ENCODE data around the gene TIMM44. TPM values are rescaled to one million over a fixed set of nuclear protein-coding genes. Genes with fewer than 3 reads are reported as not detected.

Gene TIMM44
- polyA plus RNA-seq, 3 donors, result 9.5 to 33.2 (median 10.4) TPM

DNA sequence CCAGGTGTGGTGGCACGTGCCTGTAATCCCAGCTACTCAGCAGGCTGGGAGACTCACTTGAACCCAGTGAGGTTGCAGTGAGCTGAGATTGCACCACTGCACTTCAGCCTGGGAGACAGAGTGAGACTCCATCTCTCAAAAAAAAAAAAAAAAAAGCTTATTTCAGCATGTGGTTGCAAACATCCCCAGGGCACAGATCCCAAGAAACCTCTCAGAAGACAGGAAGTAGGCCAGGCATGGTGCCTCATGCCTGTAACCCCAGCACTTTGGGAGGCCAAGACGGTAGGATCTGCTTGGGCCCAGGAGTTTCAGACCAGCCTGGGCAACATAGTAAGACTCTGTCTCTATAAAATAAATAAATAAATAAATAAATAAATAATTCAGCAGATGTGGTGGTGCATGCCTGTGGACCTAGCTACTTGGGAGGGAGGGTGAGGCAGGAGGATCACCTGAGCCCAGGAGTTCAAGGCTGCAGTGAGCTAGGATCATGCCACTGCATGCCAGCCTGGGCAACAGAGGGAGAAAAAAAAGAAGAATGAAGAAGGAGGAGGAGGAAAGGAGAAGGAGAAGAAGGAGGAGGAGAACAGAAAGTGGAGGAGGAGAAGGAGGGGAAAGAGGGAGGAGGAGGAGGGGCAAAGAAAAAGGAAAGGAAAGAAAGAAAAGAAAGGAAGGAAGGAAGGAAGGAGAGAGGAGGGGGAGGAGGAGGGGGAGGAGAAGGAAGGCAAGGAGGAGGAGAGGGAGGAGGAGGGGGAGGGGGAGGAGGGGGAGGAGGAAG lies 59.5 kb downstream of the TIMM44 start:
- no peak overlapping the region for H3K4me3 ChIP-seq (replicated peaks in 1 of 3; ENCODE audit: low read depth in 2 of 3, low read length in 3 of 3)
- Mint-ChIP-seq H3K4me1 (peaks cover 7% of the 10 kb centered on the region), H3K9me3 (peaks cover 2 to 14% (median 6%) of the 10 kb centered on the region in 7 donors), H3K27ac (no peak overlapping the region), H3K36me3 (peaks cover 0 to 3% of the 10 kb centered on the region in 2 donors), H3K4me3 (peak overlapping the region in 1 of 2 donors; percentile 41), H3K27me3 (ENCODE audit: low read depth in 3 of 3) (peaks cover 22 to 36% (median 35%) of the 10 kb centered on the region in 3 donors)
- intact Hi-C loops (cut with micrococcal nuclease), result no loop called here
- WGBS (ENCODE audit: insufficient coverage), result no CpG with 5 or more reads among the region's 2 CpGs
- no peak overlapping the region for H3K4me2 ChIP-seq (replicated peaks; ENCODE audit: extremely low read depth, low read length, poor library complexity, severe bottlenecking)
- H3K27me3 ChIP-seq (ENCODE audit: control insufficient read depth in 2 of 2, insufficient read depth in 2 of 2, low read length in 2 of 2), result peaks cover 8 to 19% of the 10 kb centered on the region in 2 donors
- H3K36me3 ChIP-seq (replicated peaks in 1 of 2; ENCODE audit: control insufficient read depth in 1 of 2, insufficient read depth in 2 of 2, low read length in 2 of 2), result no peaks in the 10 kb centered on the region
- H3K9me3 ChIP-seq (replicated peaks in 1 of 2; ENCODE audit: control insufficient read depth in 1 of 2, insufficient read depth in 1 of 2, low read length in 2 of 2), result peaks cover 0 to 3% of the 10 kb centered on the region in 2 donors
- H4K20me1 ChIP-seq (ENCODE audit: insufficient read depth, low read length), result no peaks in the 10 kb centered on the region
- H3K27ac ChIP-seq (ENCODE audit: low read depth in 1 of 2, low read length in 2 of 2), result no peak overlapping the region
- TF ChIP-seq, protein P1, sequence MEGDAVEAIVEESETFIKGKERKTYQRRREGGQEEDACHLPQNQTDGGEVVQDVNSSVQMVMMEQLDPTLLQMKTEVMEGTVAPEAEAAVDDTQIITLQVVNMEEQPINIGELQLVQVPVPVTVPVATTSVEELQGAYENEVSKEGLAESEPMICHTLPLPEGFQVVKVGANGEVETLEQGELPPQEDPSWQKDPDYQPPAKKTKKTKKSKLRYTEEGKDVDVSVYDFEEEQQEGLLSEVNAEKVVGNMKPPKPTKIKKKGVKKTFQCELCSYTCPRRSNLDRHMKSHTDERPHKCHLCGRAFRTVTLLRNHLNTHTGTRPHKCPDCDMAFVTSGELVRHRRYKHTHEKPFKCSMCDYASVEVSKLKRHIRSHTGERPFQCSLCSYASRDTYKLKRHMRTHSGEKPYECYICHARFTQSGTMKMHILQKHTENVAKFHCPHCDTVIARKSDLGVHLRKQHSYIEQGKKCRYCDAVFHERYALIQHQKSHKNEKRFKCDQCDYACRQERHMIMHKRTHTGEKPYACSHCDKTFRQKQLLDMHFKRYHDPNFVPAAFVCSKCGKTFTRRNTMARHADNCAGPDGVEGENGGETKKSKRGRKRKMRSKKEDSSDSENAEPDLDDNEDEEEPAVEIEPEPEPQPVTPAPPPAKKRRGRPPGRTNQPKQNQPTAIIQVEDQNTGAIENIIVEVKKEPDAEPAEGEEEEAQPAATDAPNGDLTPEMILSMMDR (IDR thresholded peaks at IDR 0.05), result no peak
- no peaks in the 10 kb centered on the region for H3K79me2 ChIP-seq (ENCODE audit: insufficient read depth, low read length)
- DNase-seq, result no peak
- H3K4me1 ChIP-seq (ENCODE audit: control insufficient read depth in 1 of 2, insufficient read depth in 2 of 2, low read length in 2 of 2), result peaks cover 2 to 7% of the 10 kb centered on the region in 2 donors
- no peak overlapping the region for H2AFZ ChIP-seq (ENCODE audit: insufficient read depth, low read depth, low read length, poor library complexity, severe bottlenecking)
- H3K9ac ChIP-seq (ENCODE audit: insufficient read depth, low read length, poor library complexity, severe bottlenecking), result no peak overlapping the region

DNA sequence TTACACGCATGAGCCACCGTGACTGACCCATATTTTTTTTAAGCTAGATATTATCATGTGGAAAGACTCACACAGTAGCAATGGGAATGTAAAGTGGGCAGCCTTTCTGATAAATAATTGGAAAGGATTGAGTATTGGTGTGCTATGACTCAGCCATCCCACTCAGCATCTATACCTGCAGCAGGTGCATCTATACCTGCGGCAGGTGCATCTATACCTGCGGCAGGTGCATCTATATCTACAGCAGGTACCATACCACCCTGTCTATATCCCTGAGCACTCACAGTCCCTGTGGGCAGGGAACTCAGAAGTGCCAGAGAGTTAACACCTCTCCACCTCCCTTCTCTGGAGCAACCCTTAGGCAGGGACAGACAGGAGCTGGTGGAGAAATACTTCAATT lies 60.4 kb downstream of the TIMM44 start:
- intact Hi-C loops (cut with micrococcal nuclease), result no loop called here
- TF ChIP-seq, protein P1 (IDR thresholded peaks at IDR 0.05), result no peak
- Histone ChIP-seq H3K9ac (ENCODE audit: insufficient read depth, low read length, poor library complexity, severe bottlenecking) (no peak overlapping the region), H3K27ac (ENCODE audit: low read depth in 1 of 2, low read length in 2 of 2) (no peak overlapping the region), H4K20me1 (ENCODE audit: insufficient read depth, low read length) (no peaks in the 10 kb centered on the region), H3K79me2 (ENCODE audit: insufficient read depth, low read length) (no peaks in the 10 kb centered on the region), H3K4me1 (ENCODE audit: control insufficient read depth in 1 of 2, insufficient read depth in 2 of 2, low read length in 2 of 2) (peaks cover 0 to 1% of the 10 kb centered on the region in 2 donors), H3K36me3 (replicated peaks in 1 of 2; ENCODE audit: control insufficient read depth in 1 of 2, insufficient read depth in 2 of 2, low read length in 2 of 2) (no peaks in the 10 kb centered on the region), H2AFZ (ENCODE audit: insufficient read depth, low read depth, low read length, poor library complexity, severe bottlenecking) (no peak overlapping the region), H3K4me2 (replicated peaks; ENCODE audit: extremely low read depth, low read length, poor library complexity, severe bottlenecking) (no peak overlapping the region), H3K9me3 (replicated peaks in 1 of 2; ENCODE audit: control insufficient read depth in 1 of 2, insufficient read depth in 1 of 2, low read length in 2 of 2) (peaks cover 0 to 3% of the 10 kb centered on the region in 2 donors), H3K4me3 (replicated peaks in 1 of 3; ENCODE audit: low read depth in 2 of 3, low read length in 3 of 3) (no peak overlapping the region), H3K27me3 (ENCODE audit: control insufficient read depth in 2 of 2, insufficient read depth in 2 of 2, low read length in 2 of 2) (peaks cover 1 to 10% of the 10 kb centered on the region in 2 donors)
- H3K4me1 Mint-ChIP-seq, result peaks cover 4% of the 10 kb centered on the region
- no peaks in the 10 kb centered on the region for H3K36me3 Mint-ChIP-seq
- WGBS (ENCODE audit: insufficient coverage), result 100% methylated on average over 2 of the region's 4 CpGs
- no peak for DNase-seq
- peaks cover 17 to 30% (median 26%) of the 10 kb centered on the region in 3 donors for H3K27me3 Mint-ChIP-seq (ENCODE audit: low read depth in 3 of 3)
- H3K27ac Mint-ChIP-seq, result no peak overlapping the region
- peaks cover 2 to 11% (median 6%) of the 10 kb centered on the region in 7 donors for H3K9me3 Mint-ChIP-seq
- no peak overlapping the region for H3K4me3 Mint-ChIP-seq

All from CD14-positive monocyte (primary cell).